Stimulated activated CD4-positive, alpha-beta T cell treated with anti-CD3 and anti-CD28 coated beads, Interleukin-15, amount 100 ng/mL, for 1 hour (primary cell): Measurements from ENCODE around the gene MIS12.
A peak's percentile ranks its signal among the peaks of the same experiment; 100 is the strongest.

Experiments
- DNase-seq, 2 donors: peaks; one replicate each; pipeline ENCODE4 v3.0.0-alpha.2; 2020; ENCODE audit warnings: low read depth in 1 of 2, low spot score in 1 of 2

Gene MIS12

GRCh38 chr17:5499476-5500231 is 13.3 kb downstream of the MIS12 start:
- no peak for DNase-seq

GRCh38 chr17:5500247-5500588 is 13.9 kb downstream of the MIS12 start:
- no peak for DNase-seq

- DNase-seq: peak; percentile 44 to 47
Observed at GRCh38 chr17:5500589-5501391, 14.4 kb downstream of the MIS12 start.

- DNase-seq: no peak
Observed at GRCh38 chr17:5501685-5502084, 15.3 kb downstream of the MIS12 start.

- no peak for DNase-seq
Observed at GRCh38 chr17:5502552-5502951, 16.2 kb downstream of the MIS12 start.

- no peak for DNase-seq
Observed at GRCh38 chr17:5506307-5506706, 19.9 kb downstream of the MIS12 start.

- no peak for DNase-seq
Observed at GRCh38 chr17:5508810-5509209, 22.4 kb downstream of the MIS12 start.

GRCh38 chr17:5509482-5509881 is 23.1 kb downstream of the MIS12 start:
- DNase-seq: no peak

- DNase-seq: no peak
Observed at GRCh38 chr17:5510771-5511170, 24.4 kb downstream of the MIS12 start.

GRCh38 chr17:5511401-5512225 is 25.2 kb downstream of the MIS12 start:
- DNase-seq: no peak

- no peak for DNase-seq
Observed at GRCh38 chr17:5513628-5514027, 27.3 kb downstream of the MIS12 start.

- no peak for DNase-seq
Observed at GRCh38 chr17:5514976-5515375, 28.6 kb downstream of the MIS12 start.

GRCh38 chr17:5516060-5516792 is 29.9 kb downstream of the MIS12 start:
- no peak for DNase-seq

- DNase-seq: no peak
Observed at GRCh38 chr17:5522476-5522875, 36.1 kb downstream of the MIS12 start.

GRCh38 chr17:5523249-5523648 is 36.9 kb downstream of the MIS12 start:
- DNase-seq: no peak

- DNase-seq: peak in 1 of 2 donors; percentile 2
Observed at GRCh38 chr17:5526821-5527598, 40.6 kb downstream of the MIS12 start.

- no peak for DNase-seq
Observed at GRCh38 chr17:5527601-5528250, 41.4 kb downstream of the MIS12 start.

- no peak for DNase-seq
Observed at GRCh38 chr17:5530265-5531084, 44.1 kb downstream of the MIS12 start.

- no peak for DNase-seq
Observed at GRCh38 chr17:5531085-5531418, 44.7 kb downstream of the MIS12 start.
